SK-N-SH (cell line): ENCODE data around the gene C6orf15. TPM values are rescaled to one million over a fixed set of nuclear protein-coding genes. Genes with fewer than 3 reads are reported as not detected.

Source experiments
- CTCF ChIA-PET: fragments of 300-600, 350-600 bp; formaldehyde crosslinking; extraction: SDS; loops from one replicate; lab custom pipeline; 2021; lab: Yijun Ruan, JAX
- POLR2A ChIA-PET: fragments of 350-600 bp; sonication (Branson Sonifier 250); formaldehyde crosslinking; extraction: SDS; loops from one replicate; lab custom pipeline; 2020; ENCODE audit warnings: antibody characterized with exemption, inconsistent platforms; lab: Yijun Ruan, JAX
- DNase-seq: peaks from one replicate; pipeline ENCODE4 v3.0.0; 2012
- H2AFZ ChIP-seq: fragments of 200-600 bp; sonication (generic); 2 replicates; pipeline ENCODE4 v1.8.1; 2016; ENCODE audit warnings: antibody characterized with exemption, mild to moderate bottlenecking, low read depth
- H3F3A ChIP-seq: fragments of 200-600 bp; sonication (generic); replicated peaks from 2 replicates; pipeline ENCODE3; 2016; ENCODE audit warnings: antibody characterized with exemption, mild to moderate bottlenecking; ENCODE audit not compliant: insufficient read depth
- H3K27ac ChIP-seq, 2 experiments: fragments of 200-500 bp in 1 of 2; fragments of 200-600 bp in 1 of 2; sonication (Bioruptor generic) in 1 of 2; sonication (generic), shearing (Covaris generic) in 1 of 2; 2 replicates each; pipeline versions ENCODE4 v1.5.1 to v1.6.1; 2014 to 2016; ENCODE audit warnings: low read depth in 2 of 2, inconsistent platforms in 1 of 2, low read length in 1 of 2, mild to moderate bottlenecking in 1 of 2, mixed read lengths in 1 of 2
- H3K27me3 ChIP-seq: fragments of 200-600 bp; sonication (generic), shearing (Covaris generic); 2 replicates; pipeline ENCODE4 v1.6.1; 2016; ENCODE audit warnings: mixed run types; ENCODE audit not compliant: insufficient read depth
- H3K36me3 ChIP-seq, 2 experiments: fragments of 200-500 bp in 1 of 2; fragments of 200-600 bp in 1 of 2; sonication (Bioruptor generic) in 1 of 2; sonication (generic) in 1 of 2; replicated peaks in 1 of 2; 2 replicates each; pipeline versions ENCODE3 to v1.5.1; 2014 to 2016; ENCODE audit warnings: low read length in 1 of 2, mild to moderate bottlenecking in 1 of 2; ENCODE audit not compliant: insufficient read depth in 2 of 2, control insufficient read depth in 1 of 2
- H3K4me1 ChIP-seq, 2 experiments: fragments of 200-500 bp in 1 of 2; fragments of 200-600 bp in 1 of 2; sonication (Bioruptor generic) in 1 of 2; sonication (generic), shearing (Covaris generic) in 1 of 2; 2 replicates each; pipeline versions ENCODE4 v1.5.1 to v1.6.1; 2014 to 2016; ENCODE audit warnings: low read depth in 1 of 2, low read length in 1 of 2, mixed run types in 1 of 2; ENCODE audit not compliant: insufficient read depth in 2 of 2, control insufficient read depth in 1 of 2
- H3K4me2 ChIP-seq: fragments of 200-600 bp; sonication (generic), shearing (Covaris generic); 2 replicates; pipeline ENCODE4 v1.6.1; 2017; ENCODE audit warnings: mixed run types
- H3K4me3 ChIP-seq, 2 experiments: fragments of 200-500 bp in 1 of 2; fragments of 200-600 bp in 1 of 2; sonication (Bioruptor generic) in 1 of 2; sonication (generic), shearing (Covaris generic) in 1 of 2; 2 replicates each; pipeline versions ENCODE4 v1.5.1 to v1.8.1; 2014 to 2016; ENCODE audit warnings: low read depth in 2 of 2, inconsistent platforms in 1 of 2, low read length in 1 of 2, mild to moderate bottlenecking in 1 of 2, mixed read lengths in 1 of 2, moderate library complexity in 1 of 2
- H3K79me2 ChIP-seq: fragments of 200-600 bp; sonication (generic); 2 replicates; pipeline ENCODE4 v1.8.1; 2017; ENCODE audit warnings: mild to moderate bottlenecking; ENCODE audit not compliant: insufficient read depth
- H3K9ac ChIP-seq: fragments of 200-600 bp; sonication (generic); 2 replicates; pipeline ENCODE4 v1.6.1; 2017; ENCODE audit warnings: mixed run types
- H3K9me2 ChIP-seq: fragments of 200-600 bp; sonication (generic); 2 replicates; pipeline ENCODE4 v1.6.1; 2017; ENCODE audit warnings: mixed run types
- H3K9me3 ChIP-seq: fragments of 200-600 bp; sonication (generic); 2 replicates; pipeline ENCODE4 v1.6.1; 2017; ENCODE audit warnings: mixed run types, mild to moderate bottlenecking, moderate library complexity
- H4K20me1 ChIP-seq: fragments of 200-600 bp; sonication (generic); 2 replicates; pipeline ENCODE4 v1.6.1; 2017; ENCODE audit warnings: mild to moderate bottlenecking, mixed run types; ENCODE audit not compliant: insufficient read depth
- CHD2 ChIP-seq: fragments of 150-350 bp; IDR thresholded peaks from 2 replicates; pipeline ENCODE4 v1.6.1; 2018; ENCODE audit warnings: low read length; ENCODE audit not compliant: partially characterized antibody
- FOXJ3 ChIP-seq: sonication (generic); formaldehyde crosslinking; IDR thresholded peaks from 2 replicates; pipeline ENCODE4 v1.5.1; 2020; ENCODE audit warnings: mild to moderate bottlenecking, missing genetic modification reagents
- FOXM1 ChIP-seq: IDR thresholded peaks from 2 replicates; pipeline ENCODE4 v1.4.0; 2012; ENCODE audit warnings: low read depth, mild to moderate bottlenecking
- GATA2 ChIP-seq: sonication (generic); formaldehyde crosslinking; IDR thresholded peaks from 2 replicates; pipeline ENCODE4 v1.5.0; 2020; ENCODE audit warnings: mild to moderate bottlenecking, missing genetic modification reagents
- JUND ChIP-seq: IDR thresholded peaks from 2 replicates; pipeline ENCODE4 v1.4.0; 2012
- MXI1 ChIP-seq: IDR thresholded peaks from 2 replicates; pipeline ENCODE4 v1.6.1; 2012; ENCODE audit warnings: mild to moderate bottlenecking, low read depth, low read length, improper control_type of control experiment
- RFX5 ChIP-seq: IDR thresholded peaks from 2 replicates; pipeline ENCODE4 v1.6.1; 2012; ENCODE audit warnings: mild to moderate bottlenecking, improper control_type of control experiment, low read length
- RXRA ChIP-seq: IDR thresholded peaks from 2 replicates; pipeline ENCODE4 v1.4.0; 2012; ENCODE audit warnings: low read depth, mild to moderate bottlenecking, borderline replicate concordance
- TCF12 ChIP-seq: IDR thresholded peaks from 2 replicates; pipeline ENCODE4 v1.4.0; 2012
- TEAD4 ChIP-seq: IDR thresholded peaks from 2 replicates; pipeline ENCODE4 v1.4.0; 2012; ENCODE audit warnings: mild to moderate bottlenecking, borderline replicate concordance; ENCODE audit not compliant: insufficient read depth
- WGBS: methylation state at CpG from one replicate; pipeline ENCODE4 v1.1.6; 2017; ENCODE audit warnings: low lambda C conversion rate; 5-methylcytosine and 5-hydroxymethylcytosine counted together
- polyA plus RNA-seq, 3 experiments: library from polyadenylated mRNA; depleted of rRNA; stranded (reverse); fragments of >200 nt; gene quantifications; 2 replicates each; pipeline ENCODE4 v1.2.3, GENCODE V29; 2012
- TF ChIP-seq, protein P1 (sequence below): fragments of 200-600 bp; sonication (generic); IDR thresholded peaks from 2 replicates; pipeline ENCODE4 v1.6.1; 2017; ENCODE audit warnings: antibody characterized with exemption, mild to moderate bottlenecking, moderate library complexity
- TF ChIP-seq, protein P2 (sequence below): fragments of 150-350 bp; IDR thresholded peaks from 2 replicates; pipeline ENCODE4 v1.6.1; 2017; ENCODE audit warnings: antibody characterized with exemption, low read length, low read depth, borderline replicate concordance
- TF ChIP-seq, protein P3 (sequence below): IDR thresholded peaks from 2 replicates; pipeline ENCODE4; 2012
- TF ChIP-seq, protein P4 (sequence below): IDR thresholded peaks from 2 replicates; pipeline ENCODE4 v1.4.0; 2012; ENCODE audit warnings: low read depth, borderline replicate concordance
- TF ChIP-seq, protein P5 (sequence below): IDR thresholded peaks from 2 replicates; pipeline ENCODE4 v1.6.1; 2012; ENCODE audit warnings: mild to moderate bottlenecking, low read depth, low read length, moderate library complexity
- TF ChIP-seq, protein P6 (sequence below): IDR thresholded peaks from 2 replicates; pipeline ENCODE4 v1.4.0; 2012; ENCODE audit warnings: low read depth
- TF ChIP-seq, protein P7 (sequence below): IDR thresholded peaks from 2 replicates; pipeline ENCODE4 v1.4.0; 2012; ENCODE audit warnings: low read depth, borderline replicate concordance

C6orf15 gene
- polyA plus RNA-seq, 1 of the 3 experiments (the other 2 are of a cell fraction): not detected

DNA sequence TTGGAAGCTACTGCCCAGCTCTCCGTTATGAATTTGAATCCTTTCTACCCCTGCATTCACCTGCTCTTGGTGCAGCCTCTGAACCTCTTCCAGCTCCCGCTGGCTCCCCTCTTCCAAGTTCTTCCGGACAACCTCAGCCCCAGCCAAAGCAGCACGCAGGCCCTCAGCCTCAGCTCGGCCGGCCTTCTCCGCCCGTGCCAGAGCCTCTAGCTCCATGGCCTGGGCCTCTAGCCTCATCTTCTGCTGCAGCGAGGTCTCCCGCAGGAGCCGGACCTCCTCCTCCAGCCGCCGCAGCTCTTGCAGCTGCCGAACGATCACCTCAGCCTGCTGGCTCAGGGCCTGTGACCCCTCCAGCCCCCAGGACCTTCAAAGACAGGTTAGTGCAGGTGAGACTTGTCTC, 42.1 kb upstream of the C6orf15 start:
- Histone ChIP-seq H3K9ac (no peak overlapping the region), H3K9me3 (no peaks in the 10 kb centered on the region), H3F3A (no peaks in the 10 kb centered on the region), H3K9me2 (no peaks in the 10 kb centered on the region), H3K4me3 (no peak overlapping the region), H4K20me1 (no peaks in the 10 kb centered on the region), H3K27me3 (no peaks in the 10 kb centered on the region), H3K4me2 (no peak overlapping the region), H3K36me3 (peaks cover 0 to 7% of the 10 kb centered on the region in 2 experiments), H3K4me1 (peaks cover 0 to 15% of the 10 kb centered on the region in 2 experiments; a peak in 1 of 4 replicates), H3K79me2 (peaks cover 9% of the 10 kb centered on the region; the same call in 1 of the 2 replicates), H3K27ac (no peak overlapping the region), H2AFZ (no peak overlapping the region)
- DNase-seq: no peak
- TF ChIP-seq TEAD4: no peak
- TF ChIP-seq, protein P1, sequence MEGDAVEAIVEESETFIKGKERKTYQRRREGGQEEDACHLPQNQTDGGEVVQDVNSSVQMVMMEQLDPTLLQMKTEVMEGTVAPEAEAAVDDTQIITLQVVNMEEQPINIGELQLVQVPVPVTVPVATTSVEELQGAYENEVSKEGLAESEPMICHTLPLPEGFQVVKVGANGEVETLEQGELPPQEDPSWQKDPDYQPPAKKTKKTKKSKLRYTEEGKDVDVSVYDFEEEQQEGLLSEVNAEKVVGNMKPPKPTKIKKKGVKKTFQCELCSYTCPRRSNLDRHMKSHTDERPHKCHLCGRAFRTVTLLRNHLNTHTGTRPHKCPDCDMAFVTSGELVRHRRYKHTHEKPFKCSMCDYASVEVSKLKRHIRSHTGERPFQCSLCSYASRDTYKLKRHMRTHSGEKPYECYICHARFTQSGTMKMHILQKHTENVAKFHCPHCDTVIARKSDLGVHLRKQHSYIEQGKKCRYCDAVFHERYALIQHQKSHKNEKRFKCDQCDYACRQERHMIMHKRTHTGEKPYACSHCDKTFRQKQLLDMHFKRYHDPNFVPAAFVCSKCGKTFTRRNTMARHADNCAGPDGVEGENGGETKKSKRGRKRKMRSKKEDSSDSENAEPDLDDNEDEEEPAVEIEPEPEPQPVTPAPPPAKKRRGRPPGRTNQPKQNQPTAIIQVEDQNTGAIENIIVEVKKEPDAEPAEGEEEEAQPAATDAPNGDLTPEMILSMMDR: no peak
- no peak for TF ChIP-seq TCF12
- TF ChIP-seq FOXJ3 (CRISPR knock-in tag): no peak
- TF ChIP-seq RXRA: no peak
- TF ChIP-seq GATA2 (CRISPR knock-in tag): no peak
- TF ChIP-seq, protein P2, sequence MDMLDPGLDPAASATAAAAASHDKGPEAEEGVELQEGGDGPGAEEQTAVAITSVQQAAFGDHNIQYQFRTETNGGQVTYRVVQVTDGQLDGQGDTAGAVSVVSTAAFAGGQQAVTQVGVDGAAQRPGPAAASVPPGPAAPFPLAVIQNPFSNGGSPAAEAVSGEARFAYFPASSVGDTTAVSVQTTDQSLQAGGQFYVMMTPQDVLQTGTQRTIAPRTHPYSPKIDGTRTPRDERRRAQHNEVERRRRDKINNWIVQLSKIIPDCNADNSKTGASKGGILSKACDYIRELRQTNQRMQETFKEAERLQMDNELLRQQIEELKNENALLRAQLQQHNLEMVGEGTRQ: no peak
- TF ChIP-seq, protein P3, sequence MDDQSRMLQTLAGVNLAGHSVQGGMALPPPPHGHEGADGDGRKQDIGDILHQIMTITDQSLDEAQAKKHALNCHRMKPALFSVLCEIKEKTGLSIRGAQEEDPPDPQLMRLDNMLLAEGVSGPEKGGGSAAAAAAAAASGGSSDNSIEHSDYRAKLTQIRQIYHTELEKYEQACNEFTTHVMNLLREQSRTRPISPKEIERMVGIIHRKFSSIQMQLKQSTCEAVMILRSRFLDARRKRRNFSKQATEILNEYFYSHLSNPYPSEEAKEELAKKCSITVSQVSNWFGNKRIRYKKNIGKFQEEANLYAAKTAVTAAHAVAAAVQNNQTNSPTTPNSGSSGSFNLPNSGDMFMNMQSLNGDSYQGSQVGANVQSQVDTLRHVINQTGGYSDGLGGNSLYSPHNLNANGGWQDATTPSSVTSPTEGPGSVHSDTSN: no peak
- TF ChIP-seq JUND: no peak
- no peak for TF ChIP-seq FOXM1
- TF ChIP-seq, protein P4, sequence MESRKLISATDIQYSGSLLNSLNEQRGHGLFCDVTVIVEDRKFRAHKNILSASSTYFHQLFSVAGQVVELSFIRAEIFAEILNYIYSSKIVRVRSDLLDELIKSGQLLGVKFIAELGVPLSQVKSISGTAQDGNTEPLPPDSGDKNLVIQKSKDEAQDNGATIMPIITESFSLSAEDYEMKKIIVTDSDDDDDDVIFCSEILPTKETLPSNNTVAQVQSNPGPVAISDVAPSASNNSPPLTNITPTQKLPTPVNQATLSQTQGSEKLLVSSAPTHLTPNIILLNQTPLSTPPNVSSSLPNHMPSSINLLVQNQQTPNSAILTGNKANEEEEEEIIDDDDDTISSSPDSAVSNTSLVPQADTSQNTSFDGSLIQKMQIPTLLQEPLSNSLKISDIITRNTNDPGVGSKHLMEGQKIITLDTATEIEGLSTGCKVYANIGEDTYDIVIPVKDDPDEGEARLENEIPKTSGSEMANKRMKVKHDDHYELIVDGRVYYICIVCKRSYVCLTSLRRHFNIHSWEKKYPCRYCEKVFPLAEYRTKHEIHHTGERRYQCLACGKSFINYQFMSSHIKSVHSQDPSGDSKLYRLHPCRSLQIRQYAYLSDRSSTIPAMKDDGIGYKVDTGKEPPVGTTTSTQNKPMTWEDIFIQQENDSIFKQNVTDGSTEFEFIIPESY: no peak
- TF ChIP-seq, protein P5, sequence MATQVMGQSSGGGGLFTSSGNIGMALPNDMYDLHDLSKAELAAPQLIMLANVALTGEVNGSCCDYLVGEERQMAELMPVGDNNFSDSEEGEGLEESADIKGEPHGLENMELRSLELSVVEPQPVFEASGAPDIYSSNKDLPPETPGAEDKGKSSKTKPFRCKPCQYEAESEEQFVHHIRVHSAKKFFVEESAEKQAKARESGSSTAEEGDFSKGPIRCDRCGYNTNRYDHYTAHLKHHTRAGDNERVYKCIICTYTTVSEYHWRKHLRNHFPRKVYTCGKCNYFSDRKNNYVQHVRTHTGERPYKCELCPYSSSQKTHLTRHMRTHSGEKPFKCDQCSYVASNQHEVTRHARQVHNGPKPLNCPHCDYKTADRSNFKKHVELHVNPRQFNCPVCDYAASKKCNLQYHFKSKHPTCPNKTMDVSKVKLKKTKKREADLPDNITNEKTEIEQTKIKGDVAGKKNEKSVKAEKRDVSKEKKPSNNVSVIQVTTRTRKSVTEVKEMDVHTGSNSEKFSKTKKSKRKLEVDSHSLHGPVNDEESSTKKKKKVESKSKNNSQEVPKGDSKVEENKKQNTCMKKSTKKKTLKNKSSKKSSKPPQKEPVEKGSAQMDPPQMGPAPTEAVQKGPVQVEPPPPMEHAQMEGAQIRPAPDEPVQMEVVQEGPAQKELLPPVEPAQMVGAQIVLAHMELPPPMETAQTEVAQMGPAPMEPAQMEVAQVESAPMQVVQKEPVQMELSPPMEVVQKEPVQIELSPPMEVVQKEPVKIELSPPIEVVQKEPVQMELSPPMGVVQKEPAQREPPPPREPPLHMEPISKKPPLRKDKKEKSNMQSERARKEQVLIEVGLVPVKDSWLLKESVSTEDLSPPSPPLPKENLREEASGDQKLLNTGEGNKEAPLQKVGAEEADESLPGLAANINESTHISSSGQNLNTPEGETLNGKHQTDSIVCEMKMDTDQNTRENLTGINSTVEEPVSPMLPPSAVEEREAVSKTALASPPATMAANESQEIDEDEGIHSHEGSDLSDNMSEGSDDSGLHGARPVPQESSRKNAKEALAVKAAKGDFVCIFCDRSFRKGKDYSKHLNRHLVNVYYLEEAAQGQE: no peak
- TF ChIP-seq, protein P6, sequence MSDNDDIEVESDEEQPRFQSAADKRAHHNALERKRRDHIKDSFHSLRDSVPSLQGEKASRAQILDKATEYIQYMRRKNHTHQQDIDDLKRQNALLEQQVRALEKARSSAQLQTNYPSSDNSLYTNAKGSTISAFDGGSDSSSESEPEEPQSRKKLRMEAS: no peak
- TF ChIP-seq CHD2: no peak
- TF ChIP-seq, protein P7, sequence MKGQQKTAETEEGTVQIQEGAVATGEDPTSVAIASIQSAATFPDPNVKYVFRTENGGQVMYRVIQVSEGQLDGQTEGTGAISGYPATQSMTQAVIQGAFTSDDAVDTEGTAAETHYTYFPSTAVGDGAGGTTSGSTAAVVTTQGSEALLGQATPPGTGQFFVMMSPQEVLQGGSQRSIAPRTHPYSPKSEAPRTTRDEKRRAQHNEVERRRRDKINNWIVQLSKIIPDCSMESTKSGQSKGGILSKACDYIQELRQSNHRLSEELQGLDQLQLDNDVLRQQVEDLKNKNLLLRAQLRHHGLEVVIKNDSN: no peak
- no peak for TF ChIP-seq MXI1
- TF ChIP-seq RFX5: no peak
- 95% methylated on average over 15 of the region's 15 CpGs for WGBS
- POLR2A ChIA-PET: no interaction called here
- CTCF ChIA-PET: interaction anchor here (1.6 to 2.0 kb wide), 2 partner anchors 38 to 212 kb away, joined by 6 to 9 read pairs; no protein-coding TSS in a partner anchor
